H1 (cell line): ENCODE results near the gene TK2. TPM values are rescaled to one million over a fixed set of nuclear protein-coding genes. Genes with fewer than 3 reads are reported as not detected.

Source experiments
- ATF3 ChIP-seq: IDR thresholded peaks from 2 replicates; pipeline ENCODE4 v1.6.1; 2011; ENCODE audit warnings: low read depth, mild to moderate bottlenecking, low read length; ENCODE audit not compliant: insufficient read depth
- GTF2F1 ChIP-seq: IDR thresholded peaks from 2 replicates; pipeline ENCODE4 v1.6.1; 2012; ENCODE audit warnings: low read depth, low read length, improper control_type of control experiment, borderline replicate concordance
- KDM4A ChIP-seq: IDR thresholded peaks from one replicate; pipeline ENCODE4 v1.7.1; 2012; ENCODE audit warnings: low read depth, mild to moderate bottlenecking, moderate library complexity, low read length, inconsistent platforms; ENCODE audit not compliant: severe bottlenecking
- PHF8 ChIP-seq: fragments of 200-600 bp; sonication (generic); conservative IDR thresholded peaks from 2 replicates; pipeline ENCODE4 v1.7.1; 2012; ENCODE audit warnings: low read depth, mild to moderate bottlenecking, inconsistent platforms, low read length, moderate library complexity
- SIRT6 ChIP-seq: IDR thresholded peaks from one replicate; pipeline ENCODE4 v1.7.1; 2012; ENCODE audit warnings: low read length, inconsistent platforms
- SP1 ChIP-seq: IDR thresholded peaks from 2 replicates; pipeline ENCODE4 v1.6.1; 2011; ENCODE audit warnings: low read depth, low read length
- polyA plus RNA-seq, 7 experiments: library from polyadenylated mRNA; depleted of rRNA in 3 of 7; stranded (reverse) in 5 of 7; unstranded in 2 of 7; fragments of >200 nt in 5 of 7; fragments of 200-250 nt in 2 of 7; gene quantifications; 1 replicate in 5 of 7; 2 replicates in 1 of 7; 4 replicates in 1 of 7; pipeline versions ENCODE4 v1.2.1 to v1.2.3, GENCODE V29; 2011 to 2013; ENCODE audit warnings: missing spikeins in 2 of 7, mixed read lengths in 2 of 7
- total RNA-seq: library from RNA; stranded (reverse); fragmentation: NEBNext Ultra II Directional; extraction: Animal tissue kit (Norgen Biotek cat#: 25700); gene quantifications from 2 replicates; pipeline ENCODE4 v1.2.1, GENCODE V29; 2021

Gene TK2
- total and polyA plus RNA-seq, 2 of the 8 experiments (the other 6 are each of a cell fraction or from before 2014, with no cell fraction given) = 2.7 to 3.6 TPM

GRCh38 chr16:66534376-66534799 lies 15.5 kb downstream of the TK2 start (continued):
- TF ChIP-seq PHF8 (no peak), GTF2F1 (no peak), ATF3 (no peak), KDM4A (no peak), SP1 (no peak), SIRT6 (no peak)
